Liver (tissue), 9 donors: ENCODE results near the gene AMZ1. TPM values are rescaled to one million over a fixed set of nuclear protein-coding genes. Genes with fewer than 3 reads are reported as not detected.
A peak's percentile ranks its signal among the peaks of the same experiment; 100 is the strongest.
"Not testable (repeated sequence)": the region's sequence is repeated elsewhere in the genome, so short reads cannot be mapped to it uniquely, and the experiment has no call there.

ENCODE experiments used
- DNase-seq: peaks from one replicate; pipeline ENCODE4 v3.0.0-alpha.2; 2017; ENCODE audit warnings: low spot score
- H3K27ac ChIP-seq, 2 donors: one replicate each; pipeline ENCODE4 v1.7.0; 2013; ENCODE audit warnings: inconsistent platforms in 2 of 2, low read length in 2 of 2, control low read depth in 1 of 2, low read depth in 1 of 2, mild to moderate bottlenecking in 1 of 2
- H3K27me3 ChIP-seq, 4 donors: one replicate each; pipeline versions ENCODE4 v1.6.1 to v1.7.0; 2013; ENCODE audit warnings: low read length in 3 of 4, inconsistent platforms in 1 of 4, mild to moderate bottlenecking in 1 of 4, moderate library complexity in 1 of 4; ENCODE audit not compliant: control insufficient read depth in 4 of 4, insufficient read depth in 4 of 4
- H3K36me3 ChIP-seq, 4 donors: one replicate each; pipeline versions ENCODE4 v1.6.1 to v1.7.0; 2013; ENCODE audit warnings: low read length in 3 of 4, mild to moderate bottlenecking in 3 of 4, low read depth in 1 of 4, moderate library complexity in 1 of 4; ENCODE audit not compliant: control insufficient read depth in 4 of 4, insufficient read depth in 3 of 4
- H3K4me1 ChIP-seq, 4 donors: one replicate each; pipeline versions ENCODE4 v1.6.1 to v1.7.0; 2013; ENCODE audit warnings: low read length in 3 of 4, mild to moderate bottlenecking in 3 of 4, moderate library complexity in 1 of 4; ENCODE audit not compliant: control insufficient read depth in 4 of 4, insufficient read depth in 4 of 4
- H3K4me3 ChIP-seq, 3 donors: one replicate each; pipeline versions ENCODE4 v1.6.1 to v1.7.0; 2013; ENCODE audit warnings: low read length in 3 of 3, control low read depth in 1 of 3, low read depth in 1 of 3, mild to moderate bottlenecking in 1 of 3
- H3K9ac ChIP-seq, 2 donors: one replicate each; pipeline ENCODE4 v1.7.0; 2013; ENCODE audit warnings: low read length in 2 of 2, mild to moderate bottlenecking in 2 of 2, moderate library complexity in 2 of 2, control low read depth in 1 of 2, low read depth in 1 of 2
- H3K9me3 ChIP-seq, 4 donors: one replicate each; pipeline versions ENCODE4 v1.6.1 to v1.7.0; 2013; ENCODE audit warnings: low read length in 3 of 4; ENCODE audit not compliant: control insufficient read depth in 4 of 4
- GABPA ChIP-seq, 2 donors: IDR thresholded peaks in 1 of 2; conservative IDR thresholded peaks in 1 of 2; 2 replicates each; pipeline ENCODE4 v1.6.1; 2016; ENCODE audit warnings: antibody characterized with exemption in 2 of 2, mild to moderate bottlenecking in 1 of 2, moderate library complexity in 1 of 2
- HNF4A ChIP-seq, 2 donors: conservative IDR thresholded peaks; 2 replicates each; pipeline ENCODE4 v1.6.1; 2016; ENCODE audit warnings: antibody characterized with exemption in 2 of 2, mild to moderate bottlenecking in 2 of 2
- JUND ChIP-seq, 2 donors: IDR thresholded peaks; 2 replicates each; pipeline ENCODE4 v1.6.1; 2016; ENCODE audit warnings: antibody characterized with exemption in 2 of 2
- NR2F2 ChIP-seq: IDR thresholded peaks from 2 replicates; pipeline ENCODE4 v1.6.1; 2016; ENCODE audit warnings: antibody characterized with exemption
- RAD21 ChIP-seq, 2 donors: IDR thresholded peaks; 2 replicates each; pipeline ENCODE4 v1.6.1; 2016; ENCODE audit warnings: antibody characterized with exemption in 2 of 2, mild to moderate bottlenecking in 2 of 2
- RXRA ChIP-seq, 2 donors: IDR thresholded peaks; 2 replicates each; pipeline ENCODE4 v1.6.1; 2017 to 2018; ENCODE audit warnings: antibody characterized with exemption in 2 of 2, mild to moderate bottlenecking in 1 of 2
- WGBS: extraction: QIAGEN DNeasy Blood & Tissue Kit; methylation state at CpG from one replicate; pipeline ENCODE4 v1.1.7; 2013; 5-methylcytosine and 5-hydroxymethylcytosine counted together
- polyA plus RNA-seq, 2 donors: library from polyadenylated mRNA; stranded (reverse) in 1 of 2; unstranded in 1 of 2; fragments of 200-250 nt in 1 of 2; fragments of >200 nt in 1 of 2; fragmentation: Nextera tagmentation in 1 of 2; extraction: Ambion mirVana in 1 of 2; gene quantifications; one replicate each; pipeline versions ENCODE4 v1.2.1 to v1.2.3, GENCODE V29; 2013 to 2015
- total RNA-seq, 2 donors: library from RNA; depleted of rRNA; stranded (reverse); fragments of >200 nt; gene quantifications; one replicate each; pipeline ENCODE4 v1.2.3, GENCODE V29; 2014
- TF ChIP-seq, protein P1 (sequence below): IDR thresholded peaks from 2 replicates; pipeline ENCODE4 v1.6.1; 2016; ENCODE audit warnings: antibody characterized with exemption
- TF ChIP-seq, protein P2 (sequence below): fragments of 150-350 bp; IDR thresholded peaks from 2 replicates; pipeline ENCODE4 v1.5.1; 2017; ENCODE audit warnings: improper control_type of control experiment, low read depth, low read length; ENCODE audit not compliant: missing input control
- TF ChIP-seq, protein P3 (sequence below): IDR thresholded peaks from 2 replicates; pipeline ENCODE4 v1.6.1; 2016; ENCODE audit warnings: antibody characterized with exemption
- donor health status: healthy.
- donor health status: healthy.
- donor health status: healthy.
- donor health status: healthy.
- donor health status: healthy.

Gene AMZ1
- total and polyA plus RNA-seq, 4 donors: 0.10 to 1.3 (median 1.1) TPM; not detected in 1

DNA sequence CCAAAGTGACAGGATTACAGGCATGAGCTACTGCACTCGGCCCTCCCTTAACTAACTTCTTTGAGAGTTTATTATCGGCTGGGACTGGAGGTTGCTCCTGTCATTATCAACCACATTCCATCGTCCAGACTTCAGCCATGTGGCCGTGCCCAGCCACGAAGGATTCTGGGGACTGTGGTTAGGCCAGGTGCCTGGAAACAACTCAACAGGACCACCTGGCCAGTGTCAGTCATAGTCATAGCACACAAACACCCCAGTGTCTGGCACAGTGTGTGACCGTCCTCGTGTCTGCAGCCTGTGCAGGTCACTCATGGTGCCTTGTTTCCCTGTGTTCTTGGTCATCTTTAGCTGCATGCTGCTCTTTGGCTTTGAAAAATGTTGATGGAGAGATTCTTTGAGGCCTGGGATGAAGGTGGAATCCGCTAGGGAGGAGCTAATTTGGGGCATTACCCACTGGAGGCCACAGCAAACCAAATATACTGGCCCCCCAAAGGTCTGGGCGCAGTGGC, 12.7 kb upstream of the AMZ1 start:
- Histone ChIP-seq H3K4me1 (peaks cover 0 to 10% (median 3%) of the 10 kb centered on the region in 4 donors), H3K4me3 (no peak overlapping the region), H3K36me3 (no peaks in the 10 kb centered on the region), H3K27ac (no peak overlapping the region), H3K9me3 (no peaks in the 10 kb centered on the region), H3K9ac (no peak overlapping the region), H3K27me3 (no peaks in the 10 kb centered on the region)
- no peak for DNase-seq
- TF ChIP-seq JUND (IDR thresholded peaks at IDR 0.05): no peak
- 76% methylated on average over 9 of the region's 9 CpGs for WGBS

DNA sequence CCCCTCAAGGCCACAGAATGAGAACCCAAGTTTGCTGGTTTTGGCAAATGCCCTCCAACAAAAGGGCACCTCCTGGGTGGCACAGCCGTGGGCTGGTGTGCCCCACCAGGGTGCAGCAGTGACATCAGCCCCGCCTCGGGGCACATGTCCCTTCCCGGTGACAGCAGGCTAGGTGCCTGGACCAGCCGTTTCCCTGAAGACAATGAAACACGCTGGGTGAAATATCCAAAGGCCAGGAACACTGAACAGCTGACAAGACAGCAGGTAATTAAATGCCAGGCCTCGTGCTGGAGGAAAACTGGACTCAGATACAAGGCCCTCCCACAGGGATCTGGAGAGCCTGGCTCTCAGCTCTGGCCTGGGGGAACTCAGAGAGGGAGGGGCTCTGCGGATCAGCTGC, 11.4 kb upstream of the AMZ1 start:
- H3K36me3 ChIP-seq, H3K4me1 ChIP-seq, H3K27ac ChIP-seq, H3K4me3 ChIP-seq, H3K9ac ChIP-seq, DNase-seq, H3K27me3 ChIP-seq, H3K9me3 ChIP-seq: not testable (repeated sequence)
- 93% methylated on average over 6 of the region's 8 CpGs for WGBS

DNA sequence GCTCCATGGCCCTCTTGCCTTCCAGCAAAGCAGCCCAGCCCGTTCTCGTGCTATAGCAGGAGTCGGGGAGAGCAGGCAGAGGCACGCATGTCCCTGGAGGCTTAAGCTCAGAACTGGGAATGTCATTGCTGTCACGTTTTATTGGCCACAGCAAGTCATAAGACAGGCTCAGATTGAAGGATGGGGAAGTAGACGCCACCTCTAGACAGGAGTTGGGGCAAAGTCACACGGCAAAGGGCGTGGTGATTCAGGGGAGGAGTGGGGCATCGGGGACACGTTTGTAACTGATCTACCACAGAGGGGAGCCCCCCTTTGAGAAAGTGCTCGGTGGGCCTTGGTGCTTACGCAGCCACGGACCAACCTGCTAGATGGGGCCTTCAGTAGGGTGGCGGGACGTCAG, 9.5 kb upstream of the AMZ1 start:
- H3K4me1 ChIP-seq, H3K4me3 ChIP-seq, H3K36me3 ChIP-seq, H3K27ac ChIP-seq, DNase-seq, H3K27me3 ChIP-seq, H3K9ac ChIP-seq, H3K9me3 ChIP-seq: not testable (repeated sequence)
- 84% methylated on average over 15 of the region's 15 CpGs for WGBS

DNA sequence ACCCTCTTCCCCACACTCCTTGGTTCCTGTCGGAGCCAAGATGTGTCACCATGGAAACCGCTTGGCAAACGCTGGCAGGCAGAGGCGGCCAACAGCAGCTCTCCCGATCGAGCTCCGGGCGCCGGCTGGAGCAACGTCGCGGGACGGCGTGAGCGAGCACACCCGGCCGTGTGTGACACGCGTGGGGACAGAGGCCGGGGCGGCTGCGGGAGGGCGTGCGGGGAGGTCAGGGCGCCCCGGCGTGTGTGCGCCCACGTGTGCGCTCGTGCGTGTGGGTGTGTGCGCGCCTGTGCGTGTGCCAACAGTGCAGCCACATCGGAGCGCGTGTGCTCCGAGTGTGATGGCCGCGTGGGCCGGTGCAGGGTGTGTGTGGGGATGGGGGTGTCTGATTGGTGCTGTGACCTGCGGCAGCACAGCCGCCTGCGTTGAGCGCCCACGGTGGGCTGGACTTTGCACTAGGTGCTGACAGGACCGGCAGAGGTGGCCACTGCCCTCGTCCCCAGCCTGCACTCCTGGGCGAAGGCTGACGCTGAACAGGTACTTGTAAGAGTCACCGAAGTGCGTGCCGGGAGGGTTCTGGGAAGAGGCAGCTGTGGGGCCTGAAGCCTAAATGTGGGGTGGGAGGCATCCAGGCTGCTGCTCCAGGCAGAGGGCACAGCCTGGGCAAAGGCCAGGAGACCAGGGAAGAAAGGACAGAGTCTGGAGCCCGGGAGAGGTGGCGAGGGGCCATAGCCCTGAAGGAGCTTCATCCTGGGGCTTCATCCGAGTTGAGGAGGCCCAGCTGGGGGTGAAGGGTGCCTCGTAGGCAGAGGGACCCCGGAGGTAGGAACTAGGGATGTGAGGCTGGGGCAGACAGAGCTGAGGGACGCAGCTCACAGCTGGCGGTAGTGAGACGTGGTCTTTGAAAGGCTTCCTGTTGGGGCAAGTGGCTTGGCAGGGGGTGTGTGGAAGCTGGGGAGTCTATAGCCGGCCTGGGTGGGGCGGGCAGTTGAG, 8.6 kb upstream of the AMZ1 start:
- WGBS: 66% methylated on average over 64 of the region's 64 CpGs
- not testable (repeated sequence) for H3K9me3 ChIP-seq, H3K36me3 ChIP-seq, H3K27me3 ChIP-seq, DNase-seq, H3K4me1 ChIP-seq, H3K27ac ChIP-seq, H3K9ac ChIP-seq, H3K4me3 ChIP-seq
- TF ChIP-seq RXRA (IDR thresholded peaks at IDR 0.05) (peak in 1 of 2 donors; percentile 30), HNF4A (conservative IDR thresholded peaks at IDR 0.05) (peak; percentile 2 to 58)

DNA sequence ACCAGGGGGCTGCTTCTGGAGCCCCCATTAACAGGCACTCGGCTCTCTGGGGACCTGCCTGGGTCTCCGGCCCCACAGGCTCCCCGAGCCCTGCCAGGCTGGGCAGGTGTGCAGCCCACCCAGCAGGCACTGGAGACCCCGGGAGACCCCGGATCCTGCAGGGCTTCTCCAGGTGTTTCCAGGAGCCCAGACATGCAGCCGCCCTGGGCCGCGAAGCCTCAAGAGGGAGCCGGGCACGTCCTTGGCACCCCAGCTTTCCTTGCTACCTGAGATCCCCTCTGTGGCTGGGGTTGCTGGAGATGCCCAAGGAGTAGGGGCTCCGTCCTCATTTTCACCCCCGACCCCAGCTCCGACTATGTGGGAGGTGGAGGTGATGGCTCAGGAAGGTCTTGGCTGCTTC, 7.7 kb upstream of the AMZ1 start:
- peaks cover 0 to 3% (median 1%) of the 10 kb centered on the region in 4 donors for H3K4me1 ChIP-seq
- H3K27me3 ChIP-seq: no peaks in the 10 kb centered on the region
- no peak for DNase-seq
- no peak for TF ChIP-seq HNF4A (conservative IDR thresholded peaks at IDR 0.05)
- TF ChIP-seq NR2F2: no peak
- TF ChIP-seq RAD21 (IDR thresholded peaks at IDR 0.05): no peak
- no peak for TF ChIP-seq JUND (IDR thresholded peaks at IDR 0.05)
- TF ChIP-seq GABPA (IDR thresholded peaks at IDR 0.05 in 1 of 2, conservative IDR thresholded peaks at IDR 0.05 in 1 of 2): no peak
- TF ChIP-seq, protein P1, sequence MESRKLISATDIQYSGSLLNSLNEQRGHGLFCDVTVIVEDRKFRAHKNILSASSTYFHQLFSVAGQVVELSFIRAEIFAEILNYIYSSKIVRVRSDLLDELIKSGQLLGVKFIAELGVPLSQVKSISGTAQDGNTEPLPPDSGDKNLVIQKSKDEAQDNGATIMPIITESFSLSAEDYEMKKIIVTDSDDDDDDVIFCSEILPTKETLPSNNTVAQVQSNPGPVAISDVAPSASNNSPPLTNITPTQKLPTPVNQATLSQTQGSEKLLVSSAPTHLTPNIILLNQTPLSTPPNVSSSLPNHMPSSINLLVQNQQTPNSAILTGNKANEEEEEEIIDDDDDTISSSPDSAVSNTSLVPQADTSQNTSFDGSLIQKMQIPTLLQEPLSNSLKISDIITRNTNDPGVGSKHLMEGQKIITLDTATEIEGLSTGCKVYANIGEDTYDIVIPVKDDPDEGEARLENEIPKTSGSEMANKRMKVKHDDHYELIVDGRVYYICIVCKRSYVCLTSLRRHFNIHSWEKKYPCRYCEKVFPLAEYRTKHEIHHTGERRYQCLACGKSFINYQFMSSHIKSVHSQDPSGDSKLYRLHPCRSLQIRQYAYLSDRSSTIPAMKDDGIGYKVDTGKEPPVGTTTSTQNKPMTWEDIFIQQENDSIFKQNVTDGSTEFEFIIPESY: no peak
- TF ChIP-seq, protein P2, sequence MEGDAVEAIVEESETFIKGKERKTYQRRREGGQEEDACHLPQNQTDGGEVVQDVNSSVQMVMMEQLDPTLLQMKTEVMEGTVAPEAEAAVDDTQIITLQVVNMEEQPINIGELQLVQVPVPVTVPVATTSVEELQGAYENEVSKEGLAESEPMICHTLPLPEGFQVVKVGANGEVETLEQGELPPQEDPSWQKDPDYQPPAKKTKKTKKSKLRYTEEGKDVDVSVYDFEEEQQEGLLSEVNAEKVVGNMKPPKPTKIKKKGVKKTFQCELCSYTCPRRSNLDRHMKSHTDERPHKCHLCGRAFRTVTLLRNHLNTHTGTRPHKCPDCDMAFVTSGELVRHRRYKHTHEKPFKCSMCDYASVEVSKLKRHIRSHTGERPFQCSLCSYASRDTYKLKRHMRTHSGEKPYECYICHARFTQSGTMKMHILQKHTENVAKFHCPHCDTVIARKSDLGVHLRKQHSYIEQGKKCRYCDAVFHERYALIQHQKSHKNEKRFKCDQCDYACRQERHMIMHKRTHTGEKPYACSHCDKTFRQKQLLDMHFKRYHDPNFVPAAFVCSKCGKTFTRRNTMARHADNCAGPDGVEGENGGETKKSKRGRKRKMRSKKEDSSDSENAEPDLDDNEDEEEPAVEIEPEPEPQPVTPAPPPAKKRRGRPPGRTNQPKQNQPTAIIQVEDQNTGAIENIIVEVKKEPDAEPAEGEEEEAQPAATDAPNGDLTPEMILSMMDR: no peak
- TF ChIP-seq, protein P3, sequence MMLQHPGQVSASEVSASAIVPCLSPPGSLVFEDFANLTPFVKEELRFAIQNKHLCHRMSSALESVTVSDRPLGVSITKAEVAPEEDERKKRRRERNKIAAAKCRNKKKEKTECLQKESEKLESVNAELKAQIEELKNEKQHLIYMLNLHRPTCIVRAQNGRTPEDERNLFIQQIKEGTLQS: no peak
- H3K36me3 ChIP-seq: no peaks in the 10 kb centered on the region
- WGBS: 88% methylated on average over 13 of the region's 13 CpGs
- no peak overlapping the region for H3K4me3 ChIP-seq
- H3K9me3 ChIP-seq: no peaks in the 10 kb centered on the region
- H3K27ac ChIP-seq: no peak overlapping the region
- no peak overlapping the region for H3K9ac ChIP-seq
